ENCODE results near the gene TGFBR1. TPM values are rescaled to one million over a fixed set of nuclear protein-coding genes. Genes with fewer than 3 reads are reported as not detected.

The TGFBR1 gene
- polyA plus RNA-seq, 4 donors: 41.7 to 51.5 (median 46.5) TPM

GRCh38 chr9:99166149-99166548 lies 61.2 kb downstream of the TGFBR1 start:
- no peak for DNase-seq (ENCODE audit: low read depth in 4 of 4, low spot score in 2 of 4)

DNA sequence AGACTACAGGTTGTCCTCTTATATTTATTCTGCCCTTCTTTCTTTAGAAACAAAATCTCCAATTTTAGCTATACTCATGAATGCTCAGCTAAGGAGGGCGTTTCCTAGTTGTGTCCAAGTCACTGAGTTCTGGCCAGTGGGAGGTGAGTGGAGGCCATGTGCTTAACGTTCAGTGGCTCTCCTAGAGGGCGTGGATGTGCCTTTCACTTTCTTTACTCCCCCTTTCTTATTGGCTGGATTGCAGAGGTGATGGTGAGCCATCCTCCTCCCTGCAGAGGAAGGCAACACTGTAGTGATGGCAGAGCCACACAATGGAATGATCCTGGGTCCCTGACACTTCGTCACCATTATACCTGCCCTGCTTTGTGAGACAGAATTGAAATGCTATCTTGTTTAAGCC lies 62.2 kb downstream of the TGFBR1 start:
- DNase-seq (ENCODE audit: low read depth in 4 of 4, low spot score in 2 of 4): no peak

DNA sequence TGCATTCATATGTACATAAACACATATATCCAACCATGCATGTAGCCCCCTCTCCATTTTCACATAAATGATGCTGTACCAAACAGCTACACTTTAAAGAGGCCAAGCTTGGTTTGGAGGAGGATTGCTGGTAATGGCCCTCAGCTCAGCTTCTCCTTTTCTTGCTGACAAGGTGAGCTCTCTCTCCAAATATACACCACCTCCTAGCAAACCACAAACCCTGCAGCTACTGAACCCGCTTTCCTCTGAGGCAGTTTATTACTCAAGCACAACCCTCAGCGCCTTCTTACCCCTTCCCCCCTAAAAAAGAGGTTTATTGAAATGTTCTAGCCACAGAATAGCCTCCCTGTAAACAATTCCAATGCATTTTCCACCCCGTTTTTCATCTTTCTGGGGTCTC lies 62.8 kb downstream of the TGFBR1 start:
- DNase-seq (ENCODE audit: low read depth in 4 of 4, low spot score in 2 of 4): no peak

DNA sequence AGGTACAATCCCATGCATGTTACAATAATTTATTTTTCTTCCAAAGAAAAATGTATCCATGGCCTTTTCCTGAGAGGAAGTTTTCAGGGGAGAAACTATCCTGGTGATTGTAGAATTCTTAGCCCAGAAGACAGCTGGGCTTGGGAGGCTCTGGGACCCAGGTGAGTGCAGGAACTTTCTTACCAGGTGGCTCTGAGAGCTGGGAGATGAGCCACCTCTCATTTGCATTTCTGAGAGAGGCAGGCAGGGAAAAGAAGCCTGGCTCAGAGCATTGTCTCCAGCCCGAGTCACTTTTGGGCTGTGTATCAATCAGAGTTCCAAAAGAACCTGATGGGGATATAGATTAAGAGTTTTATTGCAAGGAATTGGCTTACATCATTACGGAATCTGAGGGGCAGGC lies 64.2 kb downstream of the TGFBR1 start:
- DNase-seq (ENCODE audit: low read depth in 4 of 4, low spot score in 2 of 4): no peak

DNA sequence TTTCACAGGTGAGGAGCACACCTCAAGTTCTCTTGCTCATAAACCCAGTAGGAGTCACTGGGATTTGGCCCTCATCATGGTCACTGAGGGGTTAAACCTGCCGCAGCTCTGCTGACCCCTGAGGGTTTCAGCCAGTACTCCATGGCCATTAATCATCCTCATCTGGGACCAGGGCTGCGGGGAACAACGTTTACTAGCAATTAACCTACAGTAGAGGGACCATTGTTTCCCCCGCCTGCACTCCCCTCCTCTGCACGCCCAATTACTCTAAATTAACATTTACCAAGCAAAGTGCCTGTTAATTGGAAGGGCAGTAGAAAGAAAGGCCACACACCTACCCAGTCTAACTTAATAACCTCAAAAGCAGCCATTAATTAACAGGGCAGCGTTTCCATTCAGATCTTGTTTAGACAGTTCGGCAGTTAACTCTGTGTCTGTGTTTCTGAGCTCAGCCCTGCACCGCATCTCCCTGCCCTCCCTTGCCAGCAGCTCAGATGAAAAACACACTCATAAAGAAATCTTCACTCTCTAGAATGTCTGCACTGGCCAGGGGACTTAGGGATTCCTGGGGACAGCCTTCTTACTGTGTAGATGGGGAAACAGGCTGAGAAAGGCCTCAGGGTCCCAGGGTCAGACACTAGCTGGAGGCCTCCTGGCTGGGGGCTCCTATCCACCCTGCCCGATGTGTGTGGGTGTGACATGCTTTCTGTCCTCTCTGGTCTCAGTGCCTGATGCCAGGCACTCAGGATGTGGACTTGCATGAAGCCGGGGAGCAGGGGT lies 65.3 kb downstream of the TGFBR1 start:
- peak in 2 of 4 donors; percentile 18 to 50 for DNase-seq (ENCODE audit: low read depth in 4 of 4, low spot score in 2 of 4)

DNA sequence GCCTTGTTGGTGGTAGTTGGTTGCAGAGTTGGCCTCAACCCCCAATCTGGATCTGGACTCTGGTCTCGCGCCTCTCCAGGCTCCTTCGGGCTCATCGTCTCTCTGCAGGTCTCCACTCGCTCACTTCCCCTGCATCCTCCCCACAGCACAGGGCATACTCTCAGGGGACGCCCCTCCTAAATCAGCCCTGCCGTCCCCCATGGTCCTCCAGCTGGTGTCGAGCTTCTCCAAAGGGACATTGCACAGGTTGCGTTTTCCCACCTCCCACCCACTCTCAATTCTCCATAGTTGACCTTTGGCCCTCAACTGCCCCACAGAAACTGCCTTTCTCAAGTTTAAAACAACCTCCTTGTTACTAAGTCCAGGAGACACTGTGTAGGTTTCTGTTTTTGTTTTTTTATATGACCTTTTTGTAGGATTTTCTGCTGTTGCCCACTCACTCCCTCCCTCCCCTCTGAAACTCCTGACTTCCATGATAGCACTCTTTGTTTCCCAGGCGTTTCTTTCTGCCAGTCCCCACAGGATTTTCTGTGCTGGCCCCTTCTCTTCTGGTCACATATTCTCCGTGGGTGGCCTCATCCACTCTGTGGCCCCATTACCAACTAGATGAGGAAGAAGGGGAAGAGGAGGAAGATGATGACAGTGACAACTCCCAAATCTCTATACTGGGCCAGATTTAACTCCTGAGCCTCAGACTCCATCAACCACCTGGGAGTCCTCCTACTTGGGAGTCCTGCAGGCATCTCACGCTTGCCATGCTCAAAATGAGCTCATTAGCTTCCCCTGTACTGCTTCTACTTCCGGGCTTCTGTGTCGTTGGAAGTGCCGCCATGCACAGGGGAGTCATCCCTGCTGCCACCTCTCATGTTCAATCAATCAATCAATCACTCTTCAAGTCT lies 66.6 kb downstream of the TGFBR1 start:
- DNase-seq (ENCODE audit: low read depth in 4 of 4, low spot score in 2 of 4): no peak

DNA sequence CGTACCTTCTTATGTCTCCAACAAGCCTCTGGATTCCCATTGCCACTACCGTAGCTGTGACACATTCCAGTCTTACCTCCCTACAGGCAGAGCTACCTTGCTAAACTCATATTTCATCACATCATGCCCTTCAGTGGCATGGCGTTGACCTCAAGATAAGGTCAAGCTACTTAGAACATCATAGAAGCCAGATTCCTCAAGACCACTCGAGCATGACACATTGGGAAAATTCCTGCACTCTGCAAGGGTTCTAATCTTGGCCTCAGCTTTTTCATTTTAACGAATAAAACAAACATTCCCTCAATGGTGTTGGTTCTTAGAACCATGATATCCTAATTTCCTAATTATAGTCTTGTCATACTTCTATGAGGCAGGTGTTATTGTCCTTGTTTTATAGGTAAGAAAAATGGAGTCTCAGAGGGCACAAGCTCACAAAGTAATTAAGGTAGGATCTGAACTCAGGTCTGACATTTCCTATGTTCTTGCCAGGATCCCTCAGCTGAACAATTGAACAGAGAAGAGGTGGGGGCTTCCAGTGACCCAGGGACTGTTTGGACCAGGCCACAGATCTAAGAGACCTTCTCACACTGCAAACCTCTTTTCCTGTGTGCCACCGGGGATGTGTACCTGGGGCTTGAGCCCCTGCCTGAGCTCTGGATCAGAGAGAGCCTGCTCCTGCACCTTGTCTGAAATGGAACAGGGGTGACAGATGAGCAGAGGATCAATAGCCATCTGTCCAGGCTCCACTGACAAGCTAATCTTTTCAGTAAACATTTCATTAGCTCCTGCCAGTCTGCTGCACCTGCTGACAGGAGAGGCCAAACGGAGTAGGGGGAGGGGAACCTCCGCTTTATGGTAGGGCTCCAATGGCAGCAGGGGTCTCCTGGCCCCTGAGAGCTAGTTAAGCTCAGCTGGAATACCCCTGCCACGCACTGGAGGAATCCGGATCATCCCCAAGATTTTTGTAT lies 67.5 kb downstream of the TGFBR1 start:
- no peak for DNase-seq (ENCODE audit: low read depth in 4 of 4, low spot score in 2 of 4)

DNA sequence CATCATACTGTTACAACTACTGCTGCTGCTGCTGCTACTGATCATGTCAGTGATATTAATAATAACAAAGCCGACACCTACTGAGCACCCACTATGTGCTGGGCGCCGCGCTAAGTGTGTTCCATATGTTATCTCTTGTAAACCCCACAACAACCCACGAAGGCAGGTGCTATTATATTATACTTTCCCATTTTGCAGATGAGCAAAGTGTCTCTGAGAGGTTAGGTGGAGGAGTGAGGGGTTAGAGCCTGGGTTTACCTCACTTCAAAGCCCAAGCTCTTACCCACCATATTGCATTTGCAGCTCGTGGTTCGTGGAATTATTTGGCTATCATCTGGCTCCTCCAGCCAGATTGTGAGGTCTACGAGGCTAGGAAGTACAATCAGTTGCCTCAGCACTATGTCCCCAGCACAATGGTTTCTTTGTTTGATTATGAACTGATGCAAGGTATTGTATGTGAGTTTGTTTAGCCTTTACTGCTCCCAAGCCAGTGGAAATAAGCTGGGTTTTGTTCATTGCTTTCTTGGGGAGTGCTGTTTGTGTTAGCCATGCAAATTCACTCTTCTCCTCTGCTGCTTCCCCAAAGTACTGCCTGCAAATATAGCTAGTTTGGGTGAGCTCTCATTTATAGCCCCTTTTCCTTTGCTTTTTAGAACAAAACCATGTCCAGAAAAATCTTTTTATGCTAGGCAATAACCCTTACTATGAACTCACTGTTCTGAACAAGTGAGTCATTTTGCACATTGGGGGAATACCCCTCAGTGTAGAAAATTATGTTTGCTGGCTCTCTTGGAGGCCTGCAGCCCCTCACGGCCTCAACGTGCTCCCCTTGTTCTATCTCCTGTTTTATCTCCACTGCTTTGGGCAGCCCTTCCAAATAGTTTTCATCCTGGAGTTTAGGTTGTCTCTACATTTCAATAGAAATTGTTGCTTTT lies 68.9 kb downstream of the TGFBR1 start:
- DNase-seq (ENCODE audit: low read depth in 4 of 4, low spot score in 2 of 4): no peak

DNA sequence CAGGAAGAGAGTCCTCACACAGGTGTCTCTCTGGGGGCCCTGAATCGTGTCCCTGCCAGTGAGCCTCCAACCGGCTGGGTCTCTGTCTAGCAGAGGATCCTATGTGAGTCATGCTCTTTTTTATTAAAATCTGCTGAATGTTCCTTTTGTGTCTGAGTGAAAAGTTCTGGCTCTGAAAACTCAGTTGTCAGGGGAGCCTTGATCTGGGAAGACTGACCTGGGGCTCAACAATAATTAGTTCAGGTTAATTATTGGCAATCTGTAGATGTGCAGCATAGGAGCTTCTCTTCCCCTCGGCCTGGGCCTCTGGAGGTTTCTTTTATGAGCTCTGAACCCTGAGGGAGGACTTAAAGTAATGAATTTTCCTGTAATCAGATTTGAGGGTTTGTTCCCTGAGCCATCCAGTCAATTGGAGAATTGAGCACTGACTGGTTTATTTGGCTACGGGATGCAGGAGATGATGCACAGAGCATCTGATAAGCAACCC lies 71.7 kb downstream of the TGFBR1 start:
- DNase-seq (ENCODE audit: low read depth in 4 of 4, low spot score in 2 of 4): no peak

- no peak for DNase-seq (ENCODE audit: low read depth in 4 of 4, low spot score in 2 of 4)
These were observed 72.9 kb downstream of the TGFBR1 start for GRCh38 chr9:99177576-99178366.

- no peak for DNase-seq (ENCODE audit: low read depth in 4 of 4, low spot score in 2 of 4)
These were observed 74.3 kb downstream of the TGFBR1 start for GRCh38 chr9:99178912-99179872.

DNA sequence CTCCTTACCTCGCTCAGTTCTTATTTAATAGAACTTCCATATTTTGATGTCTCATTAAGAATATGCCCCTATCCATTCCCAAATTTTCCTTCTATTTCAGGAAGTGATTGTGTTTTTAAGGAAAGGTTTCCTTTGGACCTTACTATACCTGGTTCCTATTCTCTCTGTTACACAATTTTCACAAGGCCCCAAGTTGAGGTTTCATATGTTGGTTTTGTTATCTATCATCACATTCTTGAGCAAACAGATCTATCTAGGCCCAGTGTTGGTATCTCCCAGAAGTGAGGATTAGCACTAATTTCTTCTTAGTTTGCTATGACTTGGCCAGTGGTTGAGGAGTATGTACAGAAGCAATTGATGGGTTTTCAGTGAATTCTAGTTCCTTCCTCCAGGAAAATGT lies 75.3 kb downstream of the TGFBR1 start:
- no peak for DNase-seq (ENCODE audit: low read depth in 4 of 4, low spot score in 2 of 4)

DNA sequence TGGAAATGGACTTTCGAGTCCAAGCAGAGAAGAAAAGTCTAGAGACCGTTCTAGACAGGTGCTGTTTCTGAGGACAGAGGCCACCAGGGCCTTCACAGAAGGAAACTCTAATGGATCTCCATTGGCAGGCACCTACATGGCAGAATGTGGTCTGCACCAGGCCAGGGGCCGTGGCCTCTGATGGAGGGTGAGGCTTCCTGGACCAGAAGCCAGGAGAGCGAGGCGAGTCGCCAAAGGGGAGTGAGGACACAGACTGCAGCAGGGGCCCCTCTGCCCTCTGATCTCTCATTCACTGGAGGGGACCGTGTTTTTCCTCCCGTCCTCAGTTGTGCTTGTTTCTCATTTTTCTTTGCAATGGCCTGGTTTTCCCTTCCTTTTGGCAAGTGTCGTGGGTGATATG lies 75.7 kb downstream of the TGFBR1 start:
- no peak for DNase-seq (ENCODE audit: low read depth in 4 of 4, low spot score in 2 of 4)

- no peak for DNase-seq (ENCODE audit: low read depth in 4 of 4, low spot score in 2 of 4)
These were observed 76.3 kb downstream of the TGFBR1 start for GRCh38 chr9:99181206-99181605.

- DNase-seq (ENCODE audit: low read depth in 4 of 4, low spot score in 2 of 4): no peak
These were observed 76.7 kb downstream of the TGFBR1 start for GRCh38 chr9:99181621-99182020.

- DNase-seq (ENCODE audit: low read depth in 4 of 4, low spot score in 2 of 4): no peak
These were observed 77.4 kb downstream of the TGFBR1 start for GRCh38 chr9:99182356-99182755.

DNA sequence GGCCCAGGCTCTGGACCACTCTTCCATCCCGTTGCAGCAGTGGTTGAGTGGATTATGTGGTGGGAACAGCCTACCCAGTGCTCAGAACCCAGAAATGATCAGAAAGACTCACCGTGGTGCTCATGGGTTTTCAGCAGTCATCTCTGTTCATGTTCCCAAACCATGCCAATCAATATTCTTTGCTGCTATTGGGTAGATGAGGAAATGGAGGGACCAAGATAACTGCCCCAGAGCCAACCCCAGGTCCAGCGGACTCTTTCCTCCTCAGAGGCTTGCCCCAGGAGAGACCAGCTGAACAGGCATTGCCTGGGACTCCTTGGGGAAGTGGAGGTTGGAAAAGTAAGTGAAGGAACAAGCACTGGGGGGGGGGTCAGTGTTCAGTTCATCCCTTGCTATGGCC lies 78.7 kb downstream of the TGFBR1 start:
- DNase-seq (ENCODE audit: low read depth in 4 of 4, low spot score in 2 of 4): no peak

- no peak for DNase-seq (ENCODE audit: low read depth in 4 of 4, low spot score in 2 of 4)
These were observed 79.2 kb downstream of the TGFBR1 start for GRCh38 chr9:99184110-99184474.

Data from left renal cortex interstitium (tissue), 4 donors.